Thymus (tissue), 2 donors: ENCODE measurements around the gene MAGI1. TPM values are rescaled to one million over a fixed set of nuclear protein-coding genes. Genes with fewer than 3 reads are reported as not detected.

Experiments used
- polyA plus RNA-seq: library from polyadenylated mRNA; stranded (reverse); fragments of 200-250 nt; gene quantifications from one replicate; pipeline ENCODE4 v1.2.3, GENCODE V29; 2013
- total RNA-seq: library from RNA; stranded (reverse); fragments of 120-200 nt; gene quantifications from one replicate; pipeline ENCODE4 v1.2.4, GENCODE V29; 2013
- donor health status: healthy.

Gene MAGI1
- total and polyA plus RNA-seq, 2 donors = 5.1 to 6.1 TPM

Other genes with a start within 250 kb of the MAGI1 start
- 16.2 TPM for gene SLC25A26, start 182.1 kb upstream of the MAGI1 start, total RNA-seq
- 20.9 TPM for gene SLC25A26, start 182.1 kb upstream of the MAGI1 start, polyA plus RNA-seq